Fibroblast of skin of left quadriceps (primary cell): ENCODE results near the gene SVOP.
A peak's percentile ranks its signal among the peaks of the same experiment; 100 is the strongest.
"Not testable (repeated sequence)": the region's sequence is repeated elsewhere in the genome, so short reads cannot be mapped to it uniquely, and the experiment has no call there.

ENCODE experiments used
- DNase-seq, 2 experiments: peaks; one replicate each; pipeline ENCODE4 v3.0.0-alpha.2; 2013; ENCODE audit warnings: low read depth in 2 of 2

Gene SVOP, protein sequence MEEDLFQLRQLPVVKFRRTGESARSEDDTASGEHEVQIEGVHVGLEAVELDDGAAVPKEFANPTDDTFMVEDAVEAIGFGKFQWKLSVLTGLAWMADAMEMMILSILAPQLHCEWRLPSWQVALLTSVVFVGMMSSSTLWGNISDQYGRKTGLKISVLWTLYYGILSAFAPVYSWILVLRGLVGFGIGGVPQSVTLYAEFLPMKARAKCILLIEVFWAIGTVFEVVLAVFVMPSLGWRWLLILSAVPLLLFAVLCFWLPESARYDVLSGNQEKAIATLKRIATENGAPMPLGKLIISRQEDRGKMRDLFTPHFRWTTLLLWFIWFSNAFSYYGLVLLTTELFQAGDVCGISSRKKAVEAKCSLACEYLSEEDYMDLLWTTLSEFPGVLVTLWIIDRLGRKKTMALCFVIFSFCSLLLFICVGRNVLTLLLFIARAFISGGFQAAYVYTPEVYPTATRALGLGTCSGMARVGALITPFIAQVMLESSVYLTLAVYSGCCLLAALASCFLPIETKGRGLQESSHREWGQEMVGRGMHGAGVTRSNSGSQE

DNA sequence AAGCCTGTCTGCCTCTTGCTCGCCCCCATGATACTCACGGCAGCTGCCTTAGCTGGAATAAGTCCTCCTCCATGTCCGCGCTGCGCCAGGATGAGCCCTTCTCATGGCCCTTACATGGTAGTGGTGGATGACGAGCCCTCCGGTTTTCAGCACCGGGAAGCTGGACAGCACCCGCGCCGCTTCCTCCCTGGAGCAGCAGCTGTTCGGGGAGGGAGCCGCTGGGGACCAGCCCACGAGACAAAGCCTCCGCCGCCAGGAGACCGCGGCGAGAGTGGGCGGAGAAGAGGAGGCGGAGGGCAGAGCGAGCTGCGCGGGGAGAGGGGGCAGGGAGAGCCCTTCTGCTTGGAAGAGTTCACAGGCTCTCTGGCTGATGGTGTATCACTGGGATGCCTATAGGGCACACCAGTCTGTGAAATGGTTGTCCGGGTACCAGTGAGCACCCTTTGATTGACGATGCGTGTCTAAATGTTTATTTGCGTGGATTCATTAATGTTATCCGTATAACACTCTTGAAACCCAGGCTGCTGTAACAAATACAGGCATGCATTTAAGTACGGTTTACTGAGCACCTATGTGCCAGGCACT is at the start of gene SVOP:
Gene SVOP, minus strand, starts transcription at position 273 of the 585 bp plus-strand sequence. Its CDS starts 200 bp downstream, at position 73.
- peak; percentile 36 to 51 for DNase-seq

- DNase-seq, result no peak
Observed at GRCh38 chr12:109069307-109070271, 48.7 kb upstream of the SVOP start.

GRCh38 chr12:109065853-109066193 is 45.0 kb upstream of the SVOP start:
- no peak for DNase-seq

DNA sequence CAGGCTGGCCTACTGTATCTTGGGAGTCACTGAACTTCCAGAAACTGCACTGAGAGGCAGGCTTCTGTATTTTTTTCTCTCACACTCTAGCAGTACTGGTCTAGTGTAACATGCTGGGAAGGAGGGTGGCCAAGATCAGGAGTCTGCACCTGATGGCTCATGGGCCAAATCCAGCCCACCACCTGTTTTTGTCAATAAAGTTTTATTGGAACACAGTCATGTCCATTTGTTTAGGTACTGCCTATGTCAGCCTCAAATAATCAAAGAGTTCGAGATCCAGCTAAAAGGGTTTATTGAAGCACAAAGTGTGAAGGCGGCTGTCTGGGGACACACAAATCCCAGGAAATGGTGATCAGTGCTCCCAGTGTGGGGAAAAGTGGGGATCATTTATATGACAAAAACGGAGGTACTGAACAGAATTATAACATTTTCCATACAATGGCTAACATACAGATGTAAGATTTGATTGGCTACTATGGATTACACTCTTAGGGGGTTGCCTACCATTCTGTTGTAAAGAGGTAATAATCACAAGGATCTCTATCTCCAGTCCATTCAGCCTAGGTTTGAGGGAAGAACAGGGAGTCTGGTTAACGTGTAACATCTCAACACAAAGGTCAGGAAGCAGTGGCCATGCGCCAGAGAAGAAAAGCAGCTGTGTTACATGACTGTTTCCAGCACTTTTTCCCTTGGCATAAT is 44.4 kb upstream of the SVOP start:
- DNase-seq, result no peak

DNA sequence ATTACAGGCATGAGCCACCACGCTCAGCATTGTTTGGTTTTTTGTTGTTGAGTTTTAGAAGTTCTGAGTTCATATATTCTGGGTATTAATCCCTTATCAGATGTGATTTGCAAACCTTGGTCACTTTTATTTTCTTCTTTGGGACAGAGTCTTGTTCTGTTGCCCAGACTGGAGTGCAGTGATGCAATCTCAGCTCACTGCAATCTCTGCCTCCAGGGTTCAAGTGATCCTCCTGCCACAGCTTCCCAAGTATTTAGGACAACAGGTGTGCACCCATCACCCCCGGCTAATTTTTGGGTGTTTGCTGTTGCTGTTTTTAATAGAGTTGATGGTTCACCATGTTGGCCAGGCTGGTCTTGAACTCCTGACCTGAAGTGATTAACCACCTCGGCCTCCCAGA is 43.3 kb upstream of the SVOP start:
- DNase-seq, result no peak

DNA sequence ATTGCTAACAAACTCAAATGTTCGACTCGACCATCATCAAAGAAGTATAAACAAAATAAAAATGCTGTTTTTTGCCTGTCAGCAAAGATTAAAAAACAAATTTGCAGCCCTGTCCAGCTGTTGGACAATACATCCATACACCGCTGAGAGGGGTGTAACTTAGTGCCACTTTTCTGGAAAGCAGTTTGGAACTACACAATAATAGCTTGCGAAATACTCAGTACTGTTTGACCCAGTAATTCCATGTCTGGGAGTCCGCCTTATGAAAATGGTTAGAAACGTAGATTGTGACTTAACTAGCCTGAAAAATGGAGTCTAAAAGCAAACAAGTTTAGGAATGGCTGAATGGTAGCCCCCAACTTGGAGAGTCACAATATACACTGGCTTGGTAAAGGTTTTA is 37.9 kb upstream of the SVOP start:
- no peak for DNase-seq

GRCh38 chr12:109057376-109057775 is 36.5 kb upstream of the SVOP start:
- no peak for DNase-seq

DNA sequence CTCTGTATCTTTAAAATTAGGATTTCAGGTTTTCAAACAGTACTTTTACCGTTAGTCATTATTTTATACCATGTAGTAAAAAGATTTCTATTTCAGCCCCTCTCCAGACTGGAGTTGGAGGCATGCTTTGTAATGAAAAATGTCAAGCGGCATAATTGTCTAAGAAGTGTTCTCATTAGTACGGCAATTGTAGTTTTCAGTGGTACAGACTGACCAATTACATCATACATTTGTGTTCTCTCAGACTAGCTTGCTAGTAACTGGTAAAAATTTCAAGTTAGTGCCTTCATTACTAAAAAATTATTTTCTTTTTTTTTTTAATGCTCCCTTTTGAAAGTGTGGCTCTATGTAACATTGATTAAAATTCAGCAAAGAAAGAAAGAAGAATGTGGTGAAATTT is 36.0 kb upstream of the SVOP start:
- DNase-seq, result no peak

GRCh38 chr12:109054520-109054919 is 33.7 kb upstream of the SVOP start:
- no peak for DNase-seq

- DNase-seq, result not testable (repeated sequence)
Observed at GRCh38 chr12:109054124-109054513, 33.3 kb upstream of the SVOP start.

DNA sequence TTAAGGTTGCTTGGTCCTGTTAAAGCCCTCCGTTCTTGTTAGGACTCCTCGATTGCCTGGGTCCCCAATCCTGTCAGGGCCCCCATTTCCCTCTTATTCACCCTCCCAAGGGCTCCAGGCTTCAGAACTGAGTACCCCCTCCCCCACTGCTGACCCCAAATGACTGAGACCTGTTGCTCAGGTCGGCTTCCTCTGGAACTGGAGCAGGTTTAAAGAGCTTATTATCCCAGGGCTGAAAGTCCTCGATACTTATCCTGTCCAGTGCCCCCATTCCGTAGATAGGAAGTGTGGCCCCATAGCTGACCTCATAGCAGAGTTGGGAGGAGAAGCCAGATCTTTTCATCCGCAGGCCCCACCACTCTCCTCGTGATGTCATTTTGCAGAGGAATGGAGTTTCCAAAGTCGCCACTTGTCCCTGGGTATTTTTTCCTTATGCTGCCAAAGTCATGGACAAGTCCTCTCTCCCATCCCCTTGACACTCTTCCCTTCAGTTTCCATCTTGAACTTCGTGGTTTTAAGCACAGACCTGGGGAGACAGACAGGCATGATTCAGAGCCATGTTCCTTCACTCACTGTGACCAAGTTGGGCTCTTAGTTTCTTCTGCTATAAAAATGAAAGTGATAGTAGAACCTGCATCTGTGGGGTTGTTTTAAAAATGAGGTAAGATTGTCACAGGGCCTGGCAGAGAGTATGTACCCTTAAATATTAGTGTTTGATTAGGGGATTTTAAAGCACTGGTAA is 32.7 kb upstream of the SVOP start:
- DNase-seq, result no peak

GRCh38 chr12:109052414-109053323 is 31.8 kb upstream of the SVOP start, which contains the start of gene USP30:
Gene USP30, plus strand, starts transcription at chr12:109052576. Its CDS starts 103 bp downstream, at chr12:109052679.
- DNase-seq, result peak; percentile 73 to 74

GRCh38 chr12:109052097-109052413 is 31.2 kb upstream of the SVOP start:
- DNase-seq, result no peak

DNA sequence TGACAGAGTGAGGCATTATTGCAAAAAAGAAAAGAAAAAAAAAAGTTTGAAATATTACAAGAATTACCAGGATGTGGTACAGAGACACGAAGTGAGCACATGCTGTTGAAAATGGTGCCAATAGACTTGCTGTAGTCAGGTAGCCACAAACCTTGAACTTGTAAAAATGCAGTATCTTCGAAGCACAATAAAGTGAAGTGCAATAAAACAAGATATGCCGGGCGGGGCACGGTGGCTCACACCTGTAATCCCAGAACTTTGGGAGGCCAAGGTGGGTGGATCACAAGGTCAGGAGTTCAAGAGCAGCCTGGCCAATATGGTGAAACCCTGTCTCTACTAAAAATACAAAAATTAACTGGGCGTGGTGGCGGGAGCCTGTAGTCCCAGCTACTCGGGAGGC is 28.9 kb upstream of the SVOP start:
- DNase-seq, result not testable (repeated sequence)

DNA sequence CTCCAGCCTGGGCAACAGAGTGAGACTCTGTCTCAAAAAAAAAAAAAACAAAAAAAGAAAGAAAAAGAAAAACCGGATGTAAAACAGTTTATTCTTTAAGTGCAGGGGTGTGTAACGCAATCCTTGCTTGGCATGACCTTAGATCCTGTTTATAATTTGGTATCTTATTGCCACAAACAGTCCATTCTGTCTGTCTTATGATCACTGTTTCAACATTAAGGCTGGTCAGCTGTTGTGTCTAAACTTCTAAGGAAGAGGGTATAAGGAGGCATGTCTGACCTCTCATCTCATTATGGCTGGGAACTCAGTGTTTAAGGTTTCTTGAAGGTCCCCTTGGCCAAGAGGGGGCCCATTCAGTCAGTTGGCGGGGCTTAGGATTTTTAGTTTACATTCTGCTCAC is 27.8 kb upstream of the SVOP start:
- not testable (repeated sequence) for DNase-seq

DNA sequence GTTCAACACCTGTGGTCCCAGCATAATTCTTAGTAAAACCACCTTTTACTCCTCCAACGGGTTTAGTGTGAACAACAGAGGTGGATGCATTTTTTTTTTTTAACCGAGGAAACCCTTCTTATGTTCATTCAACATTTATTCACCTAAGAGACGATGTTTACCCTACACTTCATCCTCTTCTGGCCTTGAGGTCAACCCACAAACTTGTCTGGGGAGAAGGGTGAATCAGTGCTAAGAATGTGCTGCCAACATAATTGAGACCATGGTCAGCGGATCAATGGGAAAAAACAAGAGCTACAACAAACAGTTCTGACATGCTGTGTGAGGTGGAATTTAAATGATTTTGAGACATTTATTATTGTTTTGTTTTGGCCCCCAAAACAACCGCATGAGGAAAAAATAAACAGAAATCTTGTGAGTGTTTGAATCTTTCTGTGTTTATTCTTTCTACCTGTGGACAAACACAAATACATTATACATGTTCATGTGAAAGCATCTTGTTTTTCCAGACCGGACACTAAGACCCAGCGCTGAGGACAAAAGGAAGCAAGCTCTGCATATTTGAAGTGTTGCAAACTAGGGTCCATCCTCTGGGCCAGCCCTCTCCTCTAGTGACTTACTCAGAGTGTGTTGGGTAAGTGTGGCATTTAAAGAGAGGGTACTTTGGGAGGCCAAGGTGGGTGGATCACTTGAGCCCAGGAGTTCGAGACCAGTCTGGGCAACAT is 26.4 kb upstream of the SVOP start:
- DNase-seq, result no peak

- no peak for DNase-seq
Observed at GRCh38 chr12:109044241-109044640, 23.4 kb upstream of the SVOP start.

DNA sequence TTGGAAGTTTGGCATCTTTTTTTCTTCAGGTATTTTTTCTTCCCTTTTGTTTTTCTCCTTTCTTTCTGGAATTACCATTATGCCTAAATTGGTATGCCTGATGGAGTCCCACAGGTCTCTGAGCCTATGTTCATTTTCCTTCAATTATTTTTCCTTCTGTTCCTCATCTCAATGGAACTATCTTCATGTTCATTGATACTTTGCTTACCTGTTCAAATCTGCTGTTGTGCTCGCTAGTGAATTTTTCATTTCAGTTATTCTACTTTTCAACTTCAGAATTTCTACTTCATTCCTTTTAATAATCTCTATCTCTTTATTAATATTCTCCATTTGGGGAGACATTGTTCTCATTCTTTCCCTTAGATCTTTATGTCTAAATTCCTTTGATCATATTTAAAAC is 16.1 kb upstream of the SVOP start:
- no peak for DNase-seq
